Astrocyte (in vitro differentiated cells and primary cell): ENCODE results near the gene TEC.

ENCODE experiments used
- EZH2 ChIP-seq: IDR thresholded peaks from 2 replicates; pipeline ENCODE4 v1.6.1; 2012; ENCODE audit warnings: mild to moderate bottlenecking, low read length, inconsistent platforms; ENCODE audit not compliant: insufficient read depth
- TF ChIP-seq, protein P1 (sequence below): IDR thresholded peaks from 2 replicates; pipeline ENCODE4 v1.5.1; 2011; ENCODE audit warnings: low read depth, mild to moderate bottlenecking, inconsistent platforms, low read length, moderate library complexity; ENCODE audit not compliant: insufficient read depth

DNA sequence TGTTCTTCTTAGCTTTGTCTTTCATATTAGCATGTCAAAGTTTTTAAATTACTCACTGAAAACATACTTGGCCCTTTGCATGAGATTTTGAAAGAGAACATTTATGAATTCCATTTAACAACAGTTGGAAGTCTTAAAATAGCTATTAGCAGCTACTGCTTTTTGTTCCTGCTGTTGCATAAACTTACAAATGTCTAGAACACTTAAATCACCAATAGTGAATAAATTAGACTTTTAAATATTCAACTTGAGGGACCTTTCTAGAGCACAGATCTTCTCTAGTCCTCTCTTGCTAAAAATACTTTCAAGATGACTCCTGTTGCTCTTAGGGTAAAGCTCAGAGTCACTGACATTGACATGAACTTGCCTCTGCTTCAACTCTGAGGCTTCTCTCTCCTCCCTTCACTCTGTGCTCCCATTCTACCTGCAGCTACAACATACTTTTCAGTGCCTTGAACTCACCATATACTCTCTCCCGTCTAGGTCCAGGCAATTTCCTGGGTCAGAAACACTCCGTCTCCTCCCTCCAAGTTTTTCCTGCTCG, 119.7 kb downstream of the TEC start:
- TF ChIP-seq, protein P1, sequence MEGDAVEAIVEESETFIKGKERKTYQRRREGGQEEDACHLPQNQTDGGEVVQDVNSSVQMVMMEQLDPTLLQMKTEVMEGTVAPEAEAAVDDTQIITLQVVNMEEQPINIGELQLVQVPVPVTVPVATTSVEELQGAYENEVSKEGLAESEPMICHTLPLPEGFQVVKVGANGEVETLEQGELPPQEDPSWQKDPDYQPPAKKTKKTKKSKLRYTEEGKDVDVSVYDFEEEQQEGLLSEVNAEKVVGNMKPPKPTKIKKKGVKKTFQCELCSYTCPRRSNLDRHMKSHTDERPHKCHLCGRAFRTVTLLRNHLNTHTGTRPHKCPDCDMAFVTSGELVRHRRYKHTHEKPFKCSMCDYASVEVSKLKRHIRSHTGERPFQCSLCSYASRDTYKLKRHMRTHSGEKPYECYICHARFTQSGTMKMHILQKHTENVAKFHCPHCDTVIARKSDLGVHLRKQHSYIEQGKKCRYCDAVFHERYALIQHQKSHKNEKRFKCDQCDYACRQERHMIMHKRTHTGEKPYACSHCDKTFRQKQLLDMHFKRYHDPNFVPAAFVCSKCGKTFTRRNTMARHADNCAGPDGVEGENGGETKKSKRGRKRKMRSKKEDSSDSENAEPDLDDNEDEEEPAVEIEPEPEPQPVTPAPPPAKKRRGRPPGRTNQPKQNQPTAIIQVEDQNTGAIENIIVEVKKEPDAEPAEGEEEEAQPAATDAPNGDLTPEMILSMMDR, result no peak
- no peak for TF ChIP-seq EZH2
